GM23338 (cell line): ENCODE measurements around the gene RSPH1. TPM values are rescaled to one million over a fixed set of nuclear protein-coding genes. Genes with fewer than 3 reads are reported as not detected.

Experiments
- ATAC-seq: fragments of 200-7000 bp; cut with Tn5 transposase; 3 replicates; pipeline ENCODE4 v1.9.1; 2020
- DNase-seq: peaks from one replicate; pipeline ENCODE4 v3.0.0-alpha.2; 2015; ENCODE audit warnings: low spot score
- H2AFZ ChIP-seq: fragments of 200-600 bp; sonication (generic); 2 replicates; pipeline ENCODE4 v1.8.0; 2016; ENCODE audit warnings: antibody characterized with exemption, mild to moderate bottlenecking, moderate library complexity
- H3F3A ChIP-seq: fragments of 200-600 bp; sonication (generic); replicated peaks from 2 replicates; pipeline ENCODE4 v1.8.0; 2017; ENCODE audit warnings: antibody characterized with exemption, mixed run types, low read depth
- H3K27ac ChIP-seq: fragments of 200-600 bp; sonication (generic); 2 replicates; pipeline ENCODE4 v1.6.1; 2016; ENCODE audit warnings: low read depth
- H3K27me3 ChIP-seq: fragments of 200-600 bp; sonication (generic); 2 replicates; pipeline ENCODE4 v1.8.0; 2016; ENCODE audit warnings: mild to moderate bottlenecking, mixed run types, moderate library complexity; ENCODE audit not compliant: insufficient read depth
- H3K36me3 ChIP-seq: fragments of 200-600 bp; sonication (generic); 2 replicates; pipeline ENCODE4 v1.8.0; 2016; ENCODE audit warnings: mild to moderate bottlenecking; ENCODE audit not compliant: insufficient read depth
- H3K4me1 ChIP-seq: fragments of 200-600 bp; sonication (generic); 2 replicates; pipeline ENCODE4 v1.8.0; 2016; ENCODE audit warnings: mild to moderate bottlenecking, moderate library complexity; ENCODE audit not compliant: insufficient read depth
- H3K4me2 ChIP-seq: fragments of 200-600 bp; sonication (generic); 2 replicates; pipeline ENCODE4 v1.7.1; 2017; ENCODE audit warnings: mixed run types
- H3K4me3 ChIP-seq: fragments of 200-600 bp; sonication (generic); 2 replicates; pipeline ENCODE4 v1.6.1; 2016; ENCODE audit warnings: mixed run types
- H3K79me2 ChIP-seq: fragments of 200-600 bp; sonication (generic); replicated peaks from 2 replicates; pipeline ENCODE4 v1.8.0; 2017; ENCODE audit warnings: mild to moderate bottlenecking; ENCODE audit not compliant: insufficient read depth
- H3K9me2 ChIP-seq: fragments of 200-600 bp; sonication (generic); 2 replicates; pipeline ENCODE4 v1.8.0; 2017; ENCODE audit not compliant: insufficient read depth
- H4K20me1 ChIP-seq: fragments of 200-600 bp; sonication (generic); replicated peaks from 2 replicates; pipeline ENCODE4 v1.8.0; 2017; ENCODE audit warnings: mild to moderate bottlenecking; ENCODE audit not compliant: insufficient read depth
- H3K27ac Mint-ChIP-seq: 2 replicates; pipeline ENCODE4 v1.8.0; 2020; ENCODE audit warnings: inconsistent platforms, mild to moderate bottlenecking, moderate library complexity, mixed read lengths
- H3K27me3 Mint-ChIP-seq: 3 replicates; pipeline ENCODE4 v1.8.0; 2022; ENCODE audit warnings: low read depth, mild to moderate bottlenecking, moderate library complexity, mixed read lengths, inconsistent platforms; ENCODE audit not compliant: insufficient read depth, poor library complexity
- H3K36me3 Mint-ChIP-seq: 3 replicates; pipeline ENCODE4 v1.8.0; 2021; ENCODE audit warnings: low read depth, mild to moderate bottlenecking, inconsistent platforms, moderate library complexity, mixed read lengths
- H3K4me1 Mint-ChIP-seq: 3 replicates; pipeline ENCODE4 v1.8.0; 2020; ENCODE audit warnings: mild to moderate bottlenecking, inconsistent platforms, mixed read lengths
- H3K4me3 Mint-ChIP-seq: 3 replicates; pipeline ENCODE4 v1.8.0; 2021; ENCODE audit warnings: moderate library complexity, mild to moderate bottlenecking, inconsistent platforms, mixed read lengths
- H3K9me3 Mint-ChIP-seq: 3 replicates; pipeline ENCODE4 v1.8.0; 2020; ENCODE audit warnings: moderate library complexity, mild to moderate bottlenecking, inconsistent platforms, mixed read lengths
- EZH2 ChIP-seq: fragments of 200-600 bp; sonication (generic); IDR thresholded peaks from one replicate; pipeline ENCODE4 v1.8.0; 2017; ENCODE audit warnings: antibody characterized with exemption, mild to moderate bottlenecking, low read depth; ENCODE audit not compliant: unreplicated experiment
- polyA plus RNA-seq: library from polyadenylated mRNA; unstranded; fragments of >200 nt; fragmentation: Nextera tagmentation; extraction: Ambion mirVana; gene quantifications from 2 replicates; pipeline ENCODE4 v1.2.1, GENCODE V29; 2016
- total RNA-seq: library from RNA; depleted of rRNA; stranded (reverse); fragments of >200 nt; shearing (Covaris generic); gene quantifications from 2 replicates; pipeline ENCODE4 v1.2.3, GENCODE V29; 2014
- TF ChIP-seq, protein P1 (sequence below): fragments of 250-450 bp; sonication (Bioruptor Pico); IDR thresholded peaks from 2 replicates; pipeline ENCODE4 v1.5.0; 2020; ENCODE audit warnings: mild to moderate bottlenecking, moderate library complexity

The RSPH1 gene
- total and polyA plus RNA-seq, 2 experiments from 2014 or later, result 0.23 TPM; not detected in 1

DNA sequence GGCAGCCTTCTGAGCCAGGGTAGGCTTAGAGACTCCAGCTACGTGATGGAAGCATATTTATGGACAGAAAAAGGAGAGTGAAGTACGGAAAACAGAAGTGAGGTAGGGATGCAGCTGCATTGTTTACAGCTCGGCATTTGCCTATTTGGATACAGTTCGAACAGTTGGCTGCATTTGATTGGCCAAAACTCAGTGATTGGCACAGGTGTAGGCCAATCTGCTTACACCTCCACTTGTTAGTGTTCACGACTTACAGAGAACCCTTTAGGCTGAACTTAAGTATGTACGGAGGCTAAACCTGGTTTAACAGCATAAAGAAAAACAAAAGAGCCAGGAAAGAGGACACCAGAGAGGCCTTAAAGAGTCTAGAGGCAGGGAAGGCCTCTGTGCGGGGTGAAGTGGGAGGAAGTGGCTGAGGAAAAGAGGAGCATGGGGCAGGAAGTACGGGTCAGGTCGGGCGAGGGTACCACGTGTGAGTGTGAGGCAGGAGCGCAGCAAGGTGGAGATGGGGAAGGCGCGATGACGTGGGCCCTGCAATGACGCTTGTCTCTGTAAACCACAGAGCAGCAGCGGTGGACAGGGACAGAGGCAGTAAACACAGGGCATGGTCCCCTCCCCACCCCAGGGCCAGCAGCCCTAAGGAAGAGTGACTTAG, 32.0 kb downstream of the RSPH1 start:
- Mint-ChIP-seq H3K9me3 (peaks cover 10% of the 10 kb centered on the region; the same call in 2 of the 3 replicates), H3K27ac (0 out of 2 replicates have a peak overlapping the region, but pooled peaks have one; percentile 3), H3K4me1 (peaks cover 54% of the 10 kb centered on the region), H3K4me3 (no peak overlapping the region; the same call in 2 of the 3 replicates), H3K36me3 (peaks cover 3% of the 10 kb centered on the region; the same call in 1 of the 3 replicates), H3K27me3 (peaks cover 11% of the 10 kb centered on the region)
- Histone ChIP-seq H3K27ac (no peak overlapping the region), H3K4me3 (no peak overlapping the region), H3F3A (no peaks in the 10 kb centered on the region), H3K36me3 (no peaks in the 10 kb centered on the region), H3K9me2 (peaks cover 5% of the 10 kb centered on the region; the same call in 1 of the 2 replicates), H4K20me1 (no peaks in the 10 kb centered on the region), H2AFZ (peak overlapping the region; percentile 87), H3K79me2 (no peaks in the 10 kb centered on the region), H3K4me1 (peaks cover 25% of the 10 kb centered on the region), H3K27me3 (no peaks in the 10 kb centered on the region), H3K4me2 (no peak overlapping the region)
- DNase-seq, result peak; percentile 84
- TF ChIP-seq, protein P1, sequence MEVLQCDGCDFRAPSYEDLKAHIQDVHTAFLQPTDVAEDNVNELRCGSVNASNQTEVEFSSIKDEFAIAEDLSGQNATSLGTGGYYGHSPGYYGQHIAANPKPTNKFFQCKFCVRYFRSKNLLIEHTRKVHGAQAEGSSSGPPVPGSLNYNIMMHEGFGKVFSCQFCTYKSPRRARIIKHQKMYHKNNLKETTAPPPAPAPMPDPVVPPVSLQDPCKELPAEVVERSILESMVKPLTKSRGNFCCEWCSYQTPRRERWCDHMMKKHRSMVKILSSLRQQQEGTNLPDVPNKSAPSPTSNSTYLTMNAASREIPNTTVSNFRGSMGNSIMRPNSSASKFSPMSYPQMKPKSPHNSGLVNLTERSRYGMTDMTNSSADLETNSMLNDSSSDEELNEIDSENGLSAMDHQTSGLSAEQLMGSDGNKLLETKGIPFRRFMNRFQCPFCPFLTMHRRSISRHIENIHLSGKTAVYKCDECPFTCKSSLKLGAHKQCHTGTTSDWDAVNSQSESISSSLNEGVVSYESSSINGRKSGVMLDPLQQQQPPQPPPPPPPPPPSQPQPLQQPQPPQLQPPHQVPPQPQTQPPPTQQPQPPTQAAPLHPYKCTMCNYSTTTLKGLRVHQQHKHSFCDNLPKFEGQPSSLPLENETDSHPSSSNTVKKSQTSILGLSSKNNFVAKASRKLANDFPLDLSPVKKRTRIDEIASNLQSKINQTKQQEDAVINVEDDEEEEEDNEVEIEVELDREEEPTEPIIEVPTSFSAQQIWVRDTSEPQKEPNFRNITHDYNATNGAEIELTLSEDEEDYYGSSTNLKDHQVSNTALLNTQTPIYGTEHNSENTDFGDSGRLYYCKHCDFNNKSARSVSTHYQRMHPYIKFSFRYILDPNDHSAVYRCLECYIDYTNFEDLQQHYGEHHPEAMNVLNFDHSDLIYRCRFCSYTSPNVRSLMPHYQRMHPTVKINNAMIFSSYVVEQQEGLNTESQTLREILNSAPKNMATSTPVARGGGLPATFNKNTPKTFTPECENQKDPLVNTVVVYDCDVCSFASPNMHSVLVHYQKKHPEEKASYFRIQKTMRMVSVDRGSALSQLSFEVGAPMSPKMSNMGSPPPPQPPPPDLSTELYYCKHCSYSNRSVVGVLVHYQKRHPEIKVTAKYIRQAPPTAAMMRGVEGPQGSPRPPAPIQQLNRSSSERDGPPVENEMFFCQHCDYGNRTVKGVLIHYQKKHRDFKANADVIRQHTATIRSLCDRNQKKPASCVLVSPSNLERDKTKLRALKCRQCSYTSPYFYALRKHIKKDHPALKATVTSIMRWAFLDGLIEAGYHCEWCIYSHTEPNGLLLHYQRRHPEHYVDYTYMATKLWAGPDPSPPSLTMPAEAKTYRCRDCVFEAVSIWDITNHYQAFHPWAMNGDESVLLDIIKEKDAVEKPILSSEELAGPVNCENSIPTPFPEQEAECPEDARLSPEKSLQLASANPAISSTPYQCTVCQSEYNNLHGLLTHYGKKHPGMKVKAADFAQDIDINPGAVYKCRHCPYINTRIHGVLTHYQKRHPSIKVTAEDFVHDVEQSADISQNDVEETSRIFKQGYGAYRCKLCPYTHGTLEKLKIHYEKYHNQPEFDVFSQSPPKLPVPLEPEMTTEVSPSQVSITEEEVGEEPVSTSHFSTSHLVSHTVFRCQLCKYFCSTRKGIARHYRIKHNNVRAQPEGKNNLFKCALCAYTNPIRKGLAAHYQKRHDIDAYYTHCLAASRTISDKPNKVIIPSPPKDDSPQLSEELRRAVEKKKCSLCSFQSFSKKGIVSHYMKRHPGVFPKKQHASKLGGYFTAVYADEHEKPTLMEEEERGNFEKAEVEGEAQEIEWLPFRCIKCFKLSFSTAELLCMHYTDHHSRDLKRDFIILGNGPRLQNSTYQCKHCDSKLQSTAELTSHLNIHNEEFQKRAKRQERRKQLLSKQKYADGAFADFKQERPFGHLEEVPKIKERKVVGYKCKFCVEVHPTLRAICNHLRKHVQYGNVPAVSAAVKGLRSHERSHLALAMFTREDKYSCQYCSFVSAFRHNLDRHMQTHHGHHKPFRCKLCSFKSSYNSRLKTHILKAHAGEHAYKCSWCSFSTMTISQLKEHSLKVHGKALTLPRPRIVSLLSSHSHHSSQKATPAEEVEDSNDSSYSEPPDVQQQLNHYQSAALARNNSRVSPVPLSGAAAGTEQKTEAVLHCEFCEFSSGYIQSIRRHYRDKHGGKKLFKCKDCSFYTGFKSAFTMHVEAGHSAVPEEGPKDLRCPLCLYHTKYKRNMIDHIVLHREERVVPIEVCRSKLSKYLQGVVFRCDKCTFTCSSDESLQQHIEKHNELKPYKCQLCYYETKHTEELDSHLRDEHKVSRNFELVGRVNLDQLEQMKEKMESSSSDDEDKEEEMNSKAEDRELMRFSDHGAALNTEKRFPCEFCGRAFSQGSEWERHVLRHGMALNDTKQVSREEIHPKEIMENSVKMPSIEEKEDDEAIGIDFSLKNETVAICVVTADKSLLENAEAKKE (CRISPR knock-in tag), result no peak
- TF ChIP-seq EZH2, result no peak
- peak; percentile 61 for ATAC-seq
